ENCODE measurements around the gene COL25A1.

The COL25A1 gene

DNA sequence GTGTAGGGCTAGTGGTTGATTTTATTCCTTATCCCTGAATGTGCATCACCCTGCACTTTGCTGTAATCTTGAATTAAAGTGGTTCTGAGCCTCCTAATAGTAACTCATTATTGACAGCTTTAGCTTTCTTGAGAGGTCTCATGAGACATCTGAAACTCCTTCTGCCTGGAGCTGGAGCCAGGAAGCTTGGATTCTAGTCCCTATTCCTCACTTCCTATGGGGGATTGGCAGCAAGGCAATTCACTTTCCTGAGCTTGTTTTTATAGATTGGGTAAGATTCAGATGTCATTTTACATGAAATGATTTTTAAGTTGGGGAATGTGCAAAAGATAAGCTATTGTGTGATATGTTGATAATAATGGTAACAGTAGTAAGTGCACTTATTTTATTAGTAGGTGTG lies 522.5 kb downstream of the COL25A1 start:
- no peak overlapping the region for H3K4me3 ChIP-seq (ENCODE audit: low read depth in 1 of 2, low read length in 2 of 2)
- no peaks in the 10 kb centered on the region for H3K27me3 ChIP-seq (ENCODE audit: control insufficient read depth in 1 of 2, insufficient read depth in 2 of 2, low read length in 2 of 2)
- no peaks in the 10 kb centered on the region for H3K4me1 ChIP-seq (ENCODE audit: control insufficient read depth in 1 of 2, insufficient read depth in 2 of 2, low read length in 2 of 2)
- H3K27ac ChIP-seq (ENCODE audit: low read depth, low read length) = no peak overlapping the region
- H3K36me3 ChIP-seq (ENCODE audit: control insufficient read depth in 1 of 2, insufficient read depth in 2 of 2, low read length in 2 of 2) = no peaks in the 10 kb centered on the region
- H3K9me3 ChIP-seq (ENCODE audit: control insufficient read depth in 1 of 2, low read length in 2 of 2) = no peaks in the 10 kb centered on the region
- H3K9ac ChIP-seq (ENCODE audit: low read depth in 1 of 2, low read length in 2 of 2) = no peak overlapping the region

GRCh38 chr4:108777388-108777787 lies 525.1 kb downstream of the COL25A1 start:
- H3K27ac ChIP-seq (ENCODE audit: low read depth, low read length) = no peak overlapping the region
- no peak overlapping the region for H3K9ac ChIP-seq (ENCODE audit: low read depth in 1 of 2, low read length in 2 of 2)
- no peaks in the 10 kb centered on the region for H3K9me3 ChIP-seq (ENCODE audit: control insufficient read depth in 1 of 2, low read length in 2 of 2)
- no peaks in the 10 kb centered on the region for H3K27me3 ChIP-seq (ENCODE audit: control insufficient read depth in 1 of 2, insufficient read depth in 2 of 2, low read length in 2 of 2)
- no peaks in the 10 kb centered on the region for H3K4me1 ChIP-seq (ENCODE audit: control insufficient read depth in 1 of 2, insufficient read depth in 2 of 2, low read length in 2 of 2)
- no peaks in the 10 kb centered on the region for H3K36me3 ChIP-seq (ENCODE audit: control insufficient read depth in 1 of 2, insufficient read depth in 2 of 2, low read length in 2 of 2)
- no peak overlapping the region for H3K4me3 ChIP-seq (ENCODE audit: low read depth in 1 of 2, low read length in 2 of 2)

DNA sequence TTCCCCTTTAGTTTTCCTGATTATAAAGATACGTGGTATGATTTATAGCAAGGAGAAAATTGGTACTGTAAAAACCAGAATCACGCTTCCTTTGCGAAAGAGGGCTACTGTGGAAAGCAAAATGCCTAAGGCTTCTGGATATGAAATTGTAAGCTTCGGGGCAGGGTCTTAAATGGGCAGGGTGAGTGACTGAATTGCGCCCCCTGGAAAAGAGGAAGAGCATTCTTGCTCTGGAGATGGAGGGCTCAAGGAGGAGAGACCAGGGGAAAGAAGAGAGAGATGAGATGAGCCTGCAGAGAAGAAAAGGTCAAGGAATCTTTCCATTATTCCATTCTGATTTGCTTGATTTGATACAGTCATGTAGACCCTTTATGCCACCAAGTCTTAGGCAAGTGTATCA lies 526.5 kb downstream of the COL25A1 start:
- no peak overlapping the region for H3K27ac ChIP-seq (ENCODE audit: low read depth, low read length)
- H3K36me3 ChIP-seq (ENCODE audit: control insufficient read depth in 1 of 2, insufficient read depth in 2 of 2, low read length in 2 of 2) = no peaks in the 10 kb centered on the region
- H3K4me3 ChIP-seq (ENCODE audit: low read depth in 1 of 2, low read length in 2 of 2) = no peak overlapping the region
- H3K4me1 ChIP-seq (ENCODE audit: control insufficient read depth in 1 of 2, insufficient read depth in 2 of 2, low read length in 2 of 2) = no peaks in the 10 kb centered on the region
- H3K9me3 ChIP-seq (ENCODE audit: control insufficient read depth in 1 of 2, low read length in 2 of 2) = no peaks in the 10 kb centered on the region
- no peaks in the 10 kb centered on the region for H3K27me3 ChIP-seq (ENCODE audit: control insufficient read depth in 1 of 2, insufficient read depth in 2 of 2, low read length in 2 of 2)
- no peak overlapping the region for H3K9ac ChIP-seq (ENCODE audit: low read depth in 1 of 2, low read length in 2 of 2)

- no peaks in the 10 kb centered on the region for H3K27me3 ChIP-seq (ENCODE audit: control insufficient read depth in 1 of 2, insufficient read depth in 2 of 2, low read length in 2 of 2)
- H3K36me3 ChIP-seq (ENCODE audit: control insufficient read depth in 1 of 2, insufficient read depth in 2 of 2, low read length in 2 of 2) = no peaks in the 10 kb centered on the region
- no peak overlapping the region for H3K4me3 ChIP-seq (ENCODE audit: low read depth in 1 of 2, low read length in 2 of 2)
- no peaks in the 10 kb centered on the region for H3K4me1 ChIP-seq (ENCODE audit: control insufficient read depth in 1 of 2, insufficient read depth in 2 of 2, low read length in 2 of 2)
- no peak overlapping the region for H3K27ac ChIP-seq (ENCODE audit: low read depth, low read length)
- no peaks in the 10 kb centered on the region for H3K9me3 ChIP-seq (ENCODE audit: control insufficient read depth in 1 of 2, low read length in 2 of 2)
- no peak overlapping the region for H3K9ac ChIP-seq (ENCODE audit: low read depth in 1 of 2, low read length in 2 of 2)
Measured at GRCh38 chr4:108774809-108775530, 527.5 kb downstream of the COL25A1 start.

- H3K27ac ChIP-seq (ENCODE audit: low read depth, low read length) = no peak overlapping the region
- no peaks in the 10 kb centered on the region for H3K9me3 ChIP-seq (ENCODE audit: control insufficient read depth in 1 of 2, low read length in 2 of 2)
- H3K4me3 ChIP-seq (ENCODE audit: low read depth in 1 of 2, low read length in 2 of 2) = no peak overlapping the region
- no peaks in the 10 kb centered on the region for H3K36me3 ChIP-seq (ENCODE audit: control insufficient read depth in 1 of 2, insufficient read depth in 2 of 2, low read length in 2 of 2)
- H3K9ac ChIP-seq (ENCODE audit: low read depth in 1 of 2, low read length in 2 of 2) = no peak overlapping the region
- H3K27me3 ChIP-seq (ENCODE audit: control insufficient read depth in 1 of 2, insufficient read depth in 2 of 2, low read length in 2 of 2) = no peaks in the 10 kb centered on the region
- H3K4me1 ChIP-seq (ENCODE audit: control insufficient read depth in 1 of 2, insufficient read depth in 2 of 2, low read length in 2 of 2) = no peaks in the 10 kb centered on the region
Measured at GRCh38 chr4:108772402-108772801, 530.1 kb downstream of the COL25A1 start.

DNA sequence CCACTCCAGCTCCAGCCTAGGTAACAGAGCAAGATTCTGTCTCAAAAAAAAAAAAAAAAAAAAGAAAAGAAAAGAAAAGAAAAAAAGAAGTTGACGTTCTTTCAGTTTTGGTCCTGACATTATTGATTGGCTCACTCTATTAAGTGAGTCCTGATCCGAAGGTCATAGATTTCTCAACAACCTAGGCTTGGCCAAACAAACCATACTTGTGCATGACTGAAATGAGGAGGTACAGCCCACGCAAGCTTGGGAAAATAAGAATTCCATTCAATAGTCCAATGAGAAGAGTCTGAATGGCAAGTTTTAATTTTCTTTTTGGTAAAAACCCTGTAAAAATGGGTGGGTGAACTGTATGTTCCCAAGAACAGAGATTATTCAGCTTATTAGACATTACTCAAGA lies 536.4 kb downstream of the COL25A1 start:
- H3K9ac ChIP-seq (ENCODE audit: low read depth in 1 of 2, low read length in 2 of 2) = no peak overlapping the region
- peaks cover 0 to 12% of the 10 kb centered on the region in 2 donors for H3K4me1 ChIP-seq (ENCODE audit: control insufficient read depth in 1 of 2, insufficient read depth in 2 of 2, low read length in 2 of 2)
- no peak overlapping the region for H3K4me3 ChIP-seq (ENCODE audit: low read depth in 1 of 2, low read length in 2 of 2)
- no peaks in the 10 kb centered on the region for H3K36me3 ChIP-seq (ENCODE audit: control insufficient read depth in 1 of 2, insufficient read depth in 2 of 2, low read length in 2 of 2)
- H3K27ac ChIP-seq (ENCODE audit: low read depth, low read length) = no peak overlapping the region
- no peaks in the 10 kb centered on the region for H3K9me3 ChIP-seq (ENCODE audit: control insufficient read depth in 1 of 2, low read length in 2 of 2)
- peaks cover 12 to 21% of the 10 kb centered on the region in 2 donors for H3K27me3 ChIP-seq (ENCODE audit: control insufficient read depth in 1 of 2, insufficient read depth in 2 of 2, low read length in 2 of 2)

- Histone ChIP-seq H3K36me3 (ENCODE audit: control insufficient read depth in 1 of 2, insufficient read depth in 2 of 2, low read length in 2 of 2) (no peaks in the 10 kb centered on the region), H3K4me3 (ENCODE audit: low read depth in 1 of 2, low read length in 2 of 2) (no peak overlapping the region), H3K4me1 (ENCODE audit: control insufficient read depth in 1 of 2, insufficient read depth in 2 of 2, low read length in 2 of 2) (peaks cover 0 to 12% of the 10 kb centered on the region in 2 donors), H3K9ac (ENCODE audit: low read depth in 1 of 2, low read length in 2 of 2) (no peak overlapping the region), H3K27ac (ENCODE audit: low read depth, low read length) (no peak overlapping the region), H3K27me3 (ENCODE audit: control insufficient read depth in 1 of 2, insufficient read depth in 2 of 2, low read length in 2 of 2) (peaks cover 19 to 22% of the 10 kb centered on the region in 2 donors), H3K9me3 (ENCODE audit: control insufficient read depth in 1 of 2, low read length in 2 of 2) (no peaks in the 10 kb centered on the region)
Measured at GRCh38 chr4:108763986-108764385, 538.5 kb downstream of the COL25A1 start.

DNA sequence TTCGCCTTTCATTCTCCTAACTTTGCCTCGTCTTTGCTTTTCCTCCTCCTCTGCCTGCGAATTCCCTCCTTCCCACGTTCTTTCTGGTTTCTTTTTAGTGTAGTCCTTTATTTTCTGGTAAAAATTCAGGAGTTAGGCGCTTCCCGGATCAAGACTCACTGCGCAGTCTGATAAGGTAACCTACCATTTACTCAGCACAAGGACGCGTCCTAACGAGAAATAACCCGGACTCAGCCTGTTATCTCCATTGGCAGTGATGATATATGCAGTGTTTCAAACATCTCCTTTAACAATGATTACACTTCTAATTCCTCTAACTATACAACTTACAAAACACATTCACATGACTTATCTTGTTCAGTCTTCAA lies 539.2 kb downstream of the COL25A1 start:
- no peak overlapping the region for H3K27ac ChIP-seq (ENCODE audit: low read depth, low read length)
- no peaks in the 10 kb centered on the region for H3K9me3 ChIP-seq (ENCODE audit: control insufficient read depth in 1 of 2, low read length in 2 of 2)
- peaks cover 19 to 22% of the 10 kb centered on the region in 2 donors for H3K27me3 ChIP-seq (ENCODE audit: control insufficient read depth in 1 of 2, insufficient read depth in 2 of 2, low read length in 2 of 2)
- H3K9ac ChIP-seq (ENCODE audit: low read depth in 1 of 2, low read length in 2 of 2) = no peak overlapping the region
- no peaks in the 10 kb centered on the region for H3K36me3 ChIP-seq (ENCODE audit: control insufficient read depth in 1 of 2, insufficient read depth in 2 of 2, low read length in 2 of 2)
- H3K4me3 ChIP-seq (ENCODE audit: low read depth in 1 of 2, low read length in 2 of 2) = peak overlapping the region; percentile 68
- peaks cover 0 to 12% of the 10 kb centered on the region in 2 donors for H3K4me1 ChIP-seq (ENCODE audit: control insufficient read depth in 1 of 2, insufficient read depth in 2 of 2, low read length in 2 of 2)

DNA sequence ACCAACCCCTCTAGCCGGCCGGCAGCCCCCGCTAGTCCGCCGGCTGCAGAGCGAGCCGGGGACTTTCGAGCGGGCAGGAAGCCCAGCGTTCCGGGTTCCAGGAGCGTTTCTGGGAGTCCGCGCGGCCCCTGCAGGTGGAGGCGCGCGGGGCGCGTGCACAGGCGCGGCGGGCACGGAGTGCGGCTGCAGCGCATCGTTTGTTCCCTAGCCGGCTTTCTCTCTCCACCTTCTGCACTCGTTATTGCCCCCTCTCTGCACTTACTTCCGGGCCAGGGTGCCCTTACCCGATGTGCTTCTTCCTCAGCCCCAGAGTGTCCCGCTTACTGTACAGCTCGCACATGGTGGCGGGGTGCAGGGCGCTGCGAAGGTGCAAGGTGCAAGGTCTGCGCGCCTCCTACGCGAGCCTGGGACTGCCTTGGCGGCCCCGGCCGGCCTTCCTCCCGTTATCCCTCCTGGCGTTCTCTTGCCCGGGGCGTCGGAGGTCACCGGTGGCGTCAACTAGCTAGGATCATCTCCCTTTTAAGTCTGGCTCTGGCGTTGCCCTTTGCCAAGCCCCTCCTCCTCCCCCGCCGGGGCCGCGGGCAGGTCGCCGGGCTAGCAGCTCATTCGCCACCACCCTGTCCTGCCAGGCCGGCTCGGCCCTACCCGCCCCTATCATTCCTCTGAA lies 539.8 kb downstream of the COL25A1 start, which contains the start of gene ETNPPL:
TSS of gene ETNPPL (minus strand) at position 495 of the 667 bp plus-strand sequence. CDS start at position 340, 155 bp downstream.
- H3K27me3 ChIP-seq (ENCODE audit: control insufficient read depth in 1 of 2, insufficient read depth in 2 of 2, low read length in 2 of 2) = peaks cover 19 to 22% of the 10 kb centered on the region in 2 donors
- H3K9me3 ChIP-seq (ENCODE audit: control insufficient read depth in 1 of 2, low read length in 2 of 2) = no peaks in the 10 kb centered on the region
- H3K27ac ChIP-seq (ENCODE audit: low read depth, low read length) = no peak within 1 kb of the TSS
- H3K4me1 ChIP-seq (ENCODE audit: control insufficient read depth in 1 of 2, insufficient read depth in 2 of 2, low read length in 2 of 2) = peaks cover 0 to 12% of the 10 kb centered on the region in 2 donors
- H3K9ac ChIP-seq (ENCODE audit: low read depth in 1 of 2, low read length in 2 of 2) = no peak within 1 kb of the TSS
- H3K36me3 ChIP-seq (ENCODE audit: control insufficient read depth in 1 of 2, insufficient read depth in 2 of 2, low read length in 2 of 2) = no peaks in the 10 kb centered on the region
- peak within 1 kb of the TSS; percentile 68 for H3K4me3 ChIP-seq (ENCODE audit: low read depth in 1 of 2, low read length in 2 of 2)
